ENCODE measurements around the gene DHX35. TPM values are rescaled to one million over a fixed set of nuclear protein-coding genes. Genes with fewer than 3 reads are reported as not detected.

The DHX35 gene
- total and polyA plus RNA-seq, 2 of the 4 experiments (the other 2 are of a cell fraction): 9.1 to 13.5 TPM

GRCh38 chr20:39052676-39053075, 90.5 kb downstream of the DHX35 start:
- ATAC-seq (ENCODE audit: low read depth) (no peak), DNase-seq (no peak)
- Histone ChIP-seq H3K4me3 (ENCODE audit: insufficient read depth, low read depth, low read length) (no peak overlapping the region), H3K27me3 (ENCODE audit: control insufficient read depth, insufficient read depth, low read length) (peaks cover 12% of the 10 kb centered on the region; the same call in 1 of the 2 replicates), H3K14ac (replicated peaks; ENCODE audit: low read depth, low read length) (no peak overlapping the region), H3K9me1 (ENCODE audit: insufficient read depth, low read length) (no peaks in the 10 kb centered on the region; the same call in 1 of the 2 replicates), H3K36me3 (ENCODE audit: control insufficient read depth, insufficient read depth, low read length) (no peaks in the 10 kb centered on the region), H2AFZ (replicated peaks; ENCODE audit: low read length, poor library complexity) (no peak overlapping the region), H2BK15ac (ENCODE audit: low read depth, low read length) (no peak overlapping the region), H3K27ac (ENCODE audit: insufficient read depth, low read length) (no peak overlapping the region), H4K8ac (ENCODE audit: low read depth in 2 of 2, low read length in 2 of 2) (no peak overlapping the region), H4K91ac (ENCODE audit: insufficient read depth, low read depth, low read length) (no peak overlapping the region), H2AK5ac (ENCODE audit: low read depth, low read length) (no peak overlapping the region), H3K4ac (ENCODE audit: low read depth, low read length) (no peak overlapping the region), H4K20me1 (ENCODE audit: insufficient read depth, low read length) (no peaks in the 10 kb centered on the region), H4K5ac (ENCODE audit: low read depth, low read length) (no peak overlapping the region), H3K23ac (ENCODE audit: low read depth, low read length) (no peak overlapping the region), H2BK120ac (ENCODE audit: low read depth, low read length) (no peak overlapping the region), H3K4me2 (ENCODE audit: low read depth, low read length) (no peak overlapping the region), H3K18ac (ENCODE audit: low read depth, low read length) (no peak overlapping the region), H3K9ac (ENCODE audit: low read depth, low read length) (no peak overlapping the region), H3K9me3 (ENCODE audit: control insufficient read depth, insufficient read depth, low read length) (no peaks in the 10 kb centered on the region), H3K4me1 (ENCODE audit: control insufficient read depth, insufficient read depth, low read length) (peaks cover 2% of the 10 kb centered on the region; the same call in 1 of the 2 replicates), H3K56ac (ENCODE audit: extremely low read depth, insufficient read depth, low read length) (no peak overlapping the region), H2BK20ac (ENCODE audit: low read depth, low read length) (no peak overlapping the region), H2BK5ac (ENCODE audit: low read depth, low read length, poor library complexity, severe bottlenecking) (no peak overlapping the region), H3K79me1 (ENCODE audit: low read depth in 1 of 2, low read length in 2 of 2) (no peaks in the 10 kb centered on the region; a peak in 1 of 4 replicates), H2AK9ac (replicated peaks; ENCODE audit: low read depth, low read length, poor library complexity) (no peak overlapping the region)
- intact Hi-C loops (cut with micrococcal nuclease): no loop called here
- 86% methylated on average over 2 of the region's 8 CpGs; no CpG with 5 or more reads in 1 of the 2 experiments for WGBS, 2 experiments (ENCODE audit: extremely low coverage in 2 of 2, insufficient read length in 1 of 2)
- TF ChIP-seq POLR2A (IDR thresholded peaks at IDR 0.05; ENCODE audit: low read depth, low read length): no peak
- no peak for TF ChIP-seq RAD21 (IDR thresholded peaks at IDR 0.05; ENCODE audit: low read length)
- TF ChIP-seq MAFK (IDR thresholded peaks at IDR 0.05; ENCODE audit: low read depth, low read length): no peak
- no peak for TF ChIP-seq CTCF (conservative IDR thresholded peaks at IDR 0.05; ENCODE audit: low read depth, low read length)
- TF ChIP-seq, protein P1, sequence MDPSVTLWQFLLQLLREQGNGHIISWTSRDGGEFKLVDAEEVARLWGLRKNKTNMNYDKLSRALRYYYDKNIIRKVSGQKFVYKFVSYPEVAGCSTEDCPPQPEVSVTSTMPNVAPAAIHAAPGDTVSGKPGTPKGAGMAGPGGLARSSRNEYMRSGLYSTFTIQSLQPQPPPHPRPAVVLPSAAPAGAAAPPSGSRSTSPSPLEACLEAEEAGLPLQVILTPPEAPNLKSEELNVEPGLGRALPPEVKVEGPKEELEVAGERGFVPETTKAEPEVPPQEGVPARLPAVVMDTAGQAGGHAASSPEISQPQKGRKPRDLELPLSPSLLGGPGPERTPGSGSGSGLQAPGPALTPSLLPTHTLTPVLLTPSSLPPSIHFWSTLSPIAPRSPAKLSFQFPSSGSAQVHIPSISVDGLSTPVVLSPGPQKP (IDR thresholded peaks at IDR 0.05; ENCODE audit: borderline replicate concordance, low read depth, low read length): no peak
- TF ChIP-seq CHD1 (IDR thresholded peaks at IDR 0.05; ENCODE audit: low read depth, low read length): no peak
- no peak for TF ChIP-seq RFX5 (IDR thresholded peaks at IDR 0.05; ENCODE audit: low read depth, low read length)
- no peak for TF ChIP-seq SMC3 (IDR thresholded peaks at IDR 0.05; ENCODE audit: low read depth, low read length)
- TF ChIP-seq MAZ (IDR thresholded peaks at IDR 0.05; ENCODE audit: borderline replicate concordance, low read depth, low read length): no peak
- TF ChIP-seq, protein P2, sequence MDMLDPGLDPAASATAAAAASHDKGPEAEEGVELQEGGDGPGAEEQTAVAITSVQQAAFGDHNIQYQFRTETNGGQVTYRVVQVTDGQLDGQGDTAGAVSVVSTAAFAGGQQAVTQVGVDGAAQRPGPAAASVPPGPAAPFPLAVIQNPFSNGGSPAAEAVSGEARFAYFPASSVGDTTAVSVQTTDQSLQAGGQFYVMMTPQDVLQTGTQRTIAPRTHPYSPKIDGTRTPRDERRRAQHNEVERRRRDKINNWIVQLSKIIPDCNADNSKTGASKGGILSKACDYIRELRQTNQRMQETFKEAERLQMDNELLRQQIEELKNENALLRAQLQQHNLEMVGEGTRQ (IDR thresholded peaks at IDR 0.05; ENCODE audit: low read depth, low read length): no peak
- TF ChIP-seq BHLHE40 (IDR thresholded peaks at IDR 0.05; ENCODE audit: low read depth, low read length): no peak
- TF ChIP-seq NFE2L2 (IDR thresholded peaks at IDR 0.05; ENCODE audit: low read depth, low read length): no peak
- no peak for TF ChIP-seq MXI1 (IDR thresholded peaks at IDR 0.05; ENCODE audit: borderline replicate concordance, low read depth, low read length)
- no peak for TF ChIP-seq CEBPB (IDR thresholded peaks at IDR 0.05; ENCODE audit: low read depth, low read length)
- no peak for TF ChIP-seq FOS (IDR thresholded peaks at IDR 0.05; ENCODE audit: low read depth, low read length)
- TF ChIP-seq RCOR1 (IDR thresholded peaks at IDR 0.05; ENCODE audit: insufficient replicate concordance, low read length): no peak
- in situ Hi-C loops (cut with MboI; ENCODE audit: low sequenced_read_pairs): no loop called here
- ChIA-PET CTCF (interaction anchor here (4.2 kb wide), 1 partner anchor 29 kb away, joined by 31 read pairs; no protein-coding TSS in a partner anchor), POLR2A (ENCODE audit: unreplicated experiment) (no interaction called here)
- BruUV-seq (replicated peaks): no TSS peak
- dilution Hi-C loops (cut with HindIII; ENCODE audit: low sequenced_read_pairs, unreplicated experiment): no loop called here

All from IMR-90 (cell line).